ENCODE data around the gene XYLT1.

XYLT1 gene

GRCh38 chr16:17194190-17194780 is 276.5 kb downstream of the XYLT1 start:
- FAIRE-seq (no peak), DNase-seq (ENCODE audit: insufficient read length, low spot score) (no peak)
- TF ChIP-seq POLR2A (IDR thresholded peaks at IDR 0.05; ENCODE audit: low read depth, low read length): no peak

GRCh38 chr16:17193566-17194100 is 277.1 kb downstream of the XYLT1 start:
- FAIRE-seq (no peak), DNase-seq (ENCODE audit: insufficient read length, low spot score) (no peak)
- TF ChIP-seq POLR2A (IDR thresholded peaks at IDR 0.05; ENCODE audit: low read depth, low read length): no peak

DNA sequence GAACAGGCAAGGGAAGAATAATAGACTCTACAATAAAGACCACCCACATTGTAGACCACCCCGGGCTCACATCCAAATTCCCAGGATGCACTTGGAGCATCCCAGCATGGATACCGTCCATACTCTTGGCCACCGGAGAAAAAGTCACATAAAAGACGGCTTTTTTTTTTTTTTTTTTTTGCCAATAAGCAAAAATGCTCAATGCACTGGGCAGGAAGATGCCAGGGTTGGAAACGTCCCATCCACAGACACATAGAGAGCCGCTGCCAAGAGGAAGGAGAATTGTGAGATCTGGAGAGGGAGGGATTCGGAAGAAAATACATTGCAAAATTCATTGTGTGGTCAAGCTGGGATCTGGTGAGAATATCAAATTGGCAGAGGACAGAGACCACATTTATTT is 286.7 kb downstream of the XYLT1 start:
- no peak for DNase-seq (ENCODE audit: insufficient read length, low spot score)
- no peak for TF ChIP-seq POLR2A (IDR thresholded peaks at IDR 0.05; ENCODE audit: low read depth, low read length)
- no peak for FAIRE-seq

DNA sequence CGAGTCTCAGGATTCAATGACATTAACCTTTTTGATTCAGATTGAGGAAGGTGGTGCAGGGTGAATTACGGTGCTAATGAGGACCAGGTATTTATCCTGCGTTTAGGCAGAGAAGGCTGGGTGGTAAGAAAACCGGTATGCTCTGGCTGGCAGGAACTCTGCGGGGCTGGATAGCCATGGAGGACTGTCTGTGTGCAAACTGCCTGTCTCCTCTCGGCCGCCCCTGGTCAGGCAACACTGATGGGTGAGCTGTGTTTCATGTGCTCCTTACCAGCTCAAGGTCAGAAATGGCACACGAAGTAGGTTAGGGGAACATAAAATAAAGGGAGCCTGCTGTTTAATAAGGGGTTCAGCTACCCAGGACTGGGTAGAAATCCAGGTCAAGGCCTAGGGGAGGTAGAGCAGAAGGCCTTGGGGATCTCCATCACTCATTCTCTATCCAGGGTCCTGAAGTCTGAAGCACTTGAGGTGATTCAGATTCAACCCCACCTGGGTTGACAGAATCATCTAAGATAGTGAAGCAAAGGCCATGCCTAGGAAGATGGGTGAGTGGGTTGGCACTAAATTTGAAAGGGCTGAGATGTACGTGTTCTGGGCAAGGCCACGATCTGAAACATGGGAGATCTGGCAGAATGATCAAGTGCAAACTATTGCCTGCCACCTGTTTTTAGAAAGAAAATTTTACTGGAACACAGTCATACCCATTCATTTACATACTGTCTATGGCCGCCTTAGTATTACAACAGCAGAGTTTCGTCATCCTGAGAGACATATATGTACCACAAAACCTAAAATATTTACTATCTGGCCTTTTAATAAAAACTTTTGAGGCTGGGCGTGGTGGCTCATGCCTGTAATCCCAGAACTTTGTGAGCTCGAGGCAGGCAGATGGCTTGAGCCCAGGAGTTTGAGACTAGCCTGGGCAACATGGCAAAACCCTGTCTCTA is 292.5 kb downstream of the XYLT1 start:
- TF ChIP-seq POLR2A (IDR thresholded peaks at IDR 0.05; ENCODE audit: low read depth, low read length): no peak
- DNase-seq (ENCODE audit: insufficient read length, low spot score): no peak
- no peak for FAIRE-seq

DNA sequence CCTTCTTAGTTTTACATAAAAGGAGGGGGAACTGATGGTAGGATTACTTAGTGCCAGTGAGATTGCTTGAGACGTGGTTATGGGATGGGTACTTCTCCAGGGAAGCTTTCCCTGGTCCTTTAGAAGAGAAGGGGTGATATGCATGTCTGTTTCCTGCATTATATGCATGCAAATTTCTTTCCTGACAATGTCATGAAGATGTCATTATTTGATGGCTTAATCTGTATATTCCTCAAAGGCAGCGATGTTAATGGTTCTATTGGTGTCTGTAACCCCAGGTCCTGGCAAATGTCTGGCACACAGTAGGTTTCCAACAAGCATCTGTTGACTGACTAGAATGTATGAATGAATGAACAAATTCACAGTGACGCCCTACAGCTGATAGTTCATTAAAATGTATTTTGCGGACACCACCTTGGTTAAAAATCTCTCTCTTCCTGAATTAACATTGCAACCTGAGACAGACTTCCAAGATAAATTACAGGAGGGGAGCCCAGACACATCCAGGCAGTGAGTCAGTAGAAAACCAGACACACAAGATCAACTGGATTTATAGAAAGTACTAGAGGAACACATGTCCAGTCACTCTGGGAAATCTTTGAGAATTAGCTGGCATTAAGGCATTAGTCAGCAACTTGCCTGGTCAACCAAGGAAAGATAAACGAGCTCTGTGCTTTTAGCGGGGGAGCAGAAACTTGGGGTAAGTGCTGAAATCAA is 293.4 kb downstream of the XYLT1 start:
- no peak for TF ChIP-seq POLR2A (IDR thresholded peaks at IDR 0.05; ENCODE audit: low read depth, low read length)
- FAIRE-seq (no peak), DNase-seq (ENCODE audit: insufficient read length, low spot score) (no peak)

GRCh38 chr16:17176199-17176598 is 294.6 kb downstream of the XYLT1 start:
- FAIRE-seq: no peak
- TF ChIP-seq POLR2A (IDR thresholded peaks at IDR 0.05; ENCODE audit: low read depth, low read length): no peak

DNA sequence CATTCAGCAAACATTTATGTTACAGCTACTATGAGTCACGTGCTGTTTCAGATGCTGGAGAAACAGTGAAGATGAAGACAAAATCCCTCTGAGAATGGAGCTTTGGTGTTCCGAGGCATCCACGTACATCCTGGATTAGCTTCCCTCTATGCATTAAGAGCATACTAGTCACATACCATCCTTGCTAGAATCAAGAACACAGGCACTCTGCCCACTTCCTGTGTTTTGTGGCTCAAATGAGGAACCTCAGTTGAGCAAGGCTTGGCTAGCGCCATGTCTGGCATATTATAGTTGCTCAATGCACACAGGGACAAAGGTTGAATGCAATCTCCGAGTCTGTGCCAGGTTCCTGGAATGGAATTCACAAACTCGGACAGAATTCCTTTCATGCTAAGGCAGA is 297.5 kb downstream of the XYLT1 start:
- DNase-seq (ENCODE audit: insufficient read length, low spot score): no peak
- no peak for FAIRE-seq
- no peak for TF ChIP-seq POLR2A (IDR thresholded peaks at IDR 0.05; ENCODE audit: low read depth, low read length)

More at GRCh38 chr16:17176199-17176598, 294.6 kb downstream of the XYLT1 start:
- no peak for DNase-seq (ENCODE audit: insufficient read length, low spot score)

DNA sequence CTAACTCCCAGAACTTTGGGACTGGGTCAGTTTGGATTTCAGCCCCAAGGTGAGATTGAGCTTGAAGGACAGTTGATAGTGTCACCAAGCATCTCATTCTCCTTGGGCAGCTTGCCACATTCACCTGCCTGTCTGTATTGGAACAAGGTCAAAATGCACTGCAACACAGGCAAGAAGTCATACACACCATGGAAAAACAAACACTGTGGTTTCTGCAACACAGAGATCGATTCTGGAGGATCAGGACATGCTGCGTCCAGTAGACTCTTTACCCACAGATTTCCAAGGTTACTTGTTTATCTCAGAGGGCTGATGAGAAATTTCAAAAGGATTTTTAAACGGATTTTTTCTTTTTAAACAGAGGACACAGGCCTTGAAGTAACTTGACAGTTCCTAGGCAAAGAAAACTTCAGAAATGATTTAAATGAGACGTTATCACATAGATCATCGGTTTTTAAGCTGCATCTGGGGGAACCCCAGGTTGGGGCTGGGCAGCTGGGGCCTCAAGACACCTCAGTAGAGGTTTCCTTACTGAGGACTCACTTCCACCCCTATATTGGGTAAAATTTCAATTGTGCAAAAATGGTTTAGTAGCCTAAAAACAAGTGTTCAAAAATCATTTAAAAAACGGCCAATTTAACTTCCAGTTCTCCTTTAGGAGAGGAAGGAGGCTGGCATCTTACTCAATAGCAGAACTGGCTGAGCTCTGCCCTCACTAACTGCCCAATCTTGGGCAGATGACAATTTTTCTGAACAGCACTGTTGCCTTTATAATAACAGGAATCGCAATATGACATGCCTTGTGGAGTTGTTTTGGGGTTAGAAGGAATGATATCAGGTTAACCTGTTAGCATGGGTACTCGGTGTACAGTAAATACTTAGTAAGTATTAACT is 299.3 kb downstream of the XYLT1 start:
- DNase-seq (ENCODE audit: insufficient read length, low spot score): no peak
- no peak for TF ChIP-seq POLR2A (IDR thresholded peaks at IDR 0.05; ENCODE audit: low read depth, low read length)
- FAIRE-seq: no peak

DNA sequence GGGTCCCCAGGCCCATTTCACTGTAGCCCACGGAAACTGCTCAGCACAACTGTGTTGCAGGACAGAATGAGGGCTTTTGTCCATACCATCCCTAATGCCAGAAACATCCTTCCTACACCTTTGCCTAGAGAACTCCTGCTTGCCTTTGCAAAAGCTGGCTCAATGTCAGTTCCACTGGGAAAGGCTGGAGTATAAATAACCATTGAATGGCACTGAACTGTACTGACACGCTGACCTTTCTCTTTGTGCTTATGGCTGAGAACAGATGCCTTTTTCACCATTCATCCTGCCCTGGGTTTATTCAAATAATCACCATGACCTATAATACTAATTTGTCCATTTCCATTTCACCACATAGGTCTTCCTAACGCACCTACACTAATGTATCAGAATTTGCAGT is 300.3 kb downstream of the XYLT1 start:
- TF ChIP-seq POLR2A (IDR thresholded peaks at IDR 0.05; ENCODE audit: low read depth, low read length): no peak
- no peak for DNase-seq (ENCODE audit: insufficient read length, low spot score)
- no peak for FAIRE-seq

- no peak for TF ChIP-seq POLR2A (IDR thresholded peaks at IDR 0.05; ENCODE audit: low read depth, low read length)
- no peak for DNase-seq (ENCODE audit: insufficient read length, low spot score)
- FAIRE-seq: no peak
These were observed 302.6 kb downstream of the XYLT1 start for GRCh38 chr16:17168181-17168580.

- FAIRE-seq (no peak), DNase-seq (ENCODE audit: insufficient read length, low spot score) (no peak)
- no peak for TF ChIP-seq POLR2A (IDR thresholded peaks at IDR 0.05; ENCODE audit: low read depth, low read length)
These were observed 304.7 kb downstream of the XYLT1 start for GRCh38 chr16:17166095-17166494.

GRCh38 chr16:17162560-17162959 is 308.2 kb downstream of the XYLT1 start:
- DNase-seq (ENCODE audit: insufficient read length, low spot score) (no peak), FAIRE-seq (no peak)
- TF ChIP-seq POLR2A (IDR thresholded peaks at IDR 0.05; ENCODE audit: low read depth, low read length): no peak

DNA sequence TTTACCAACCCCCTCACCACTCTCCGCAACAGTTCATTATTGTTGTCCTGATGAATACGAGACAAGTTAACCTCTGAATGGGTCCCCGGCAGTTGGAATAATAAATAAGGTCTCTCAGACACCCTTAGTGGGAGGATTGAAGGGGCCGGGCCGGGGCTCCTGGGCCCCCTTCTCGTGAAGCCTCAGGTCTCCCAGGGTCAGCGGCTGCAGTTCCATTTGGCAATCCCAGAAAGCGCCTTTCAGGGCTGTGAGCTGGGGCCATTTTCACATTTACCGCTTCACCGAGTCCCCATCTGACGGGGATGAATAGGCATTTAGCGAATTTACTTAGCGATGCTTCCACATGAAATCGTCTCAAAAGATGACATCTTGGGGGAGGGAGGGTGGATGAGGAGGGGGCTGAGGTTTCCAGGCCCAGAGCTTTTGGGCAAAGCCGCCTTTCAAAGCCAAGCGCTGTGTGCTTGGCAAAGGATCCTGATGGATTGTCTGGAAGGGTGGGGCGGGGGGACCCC is 309.8 kb downstream of the XYLT1 start:
- DNase-seq (ENCODE audit: insufficient read length, low spot score): no peak
- FAIRE-seq: no peak
- TF ChIP-seq POLR2A (IDR thresholded peaks at IDR 0.05; ENCODE audit: low read depth, low read length): no peak
